ENCODE measurements around the gene SYNJ2.

Gene SYNJ2

DNA sequence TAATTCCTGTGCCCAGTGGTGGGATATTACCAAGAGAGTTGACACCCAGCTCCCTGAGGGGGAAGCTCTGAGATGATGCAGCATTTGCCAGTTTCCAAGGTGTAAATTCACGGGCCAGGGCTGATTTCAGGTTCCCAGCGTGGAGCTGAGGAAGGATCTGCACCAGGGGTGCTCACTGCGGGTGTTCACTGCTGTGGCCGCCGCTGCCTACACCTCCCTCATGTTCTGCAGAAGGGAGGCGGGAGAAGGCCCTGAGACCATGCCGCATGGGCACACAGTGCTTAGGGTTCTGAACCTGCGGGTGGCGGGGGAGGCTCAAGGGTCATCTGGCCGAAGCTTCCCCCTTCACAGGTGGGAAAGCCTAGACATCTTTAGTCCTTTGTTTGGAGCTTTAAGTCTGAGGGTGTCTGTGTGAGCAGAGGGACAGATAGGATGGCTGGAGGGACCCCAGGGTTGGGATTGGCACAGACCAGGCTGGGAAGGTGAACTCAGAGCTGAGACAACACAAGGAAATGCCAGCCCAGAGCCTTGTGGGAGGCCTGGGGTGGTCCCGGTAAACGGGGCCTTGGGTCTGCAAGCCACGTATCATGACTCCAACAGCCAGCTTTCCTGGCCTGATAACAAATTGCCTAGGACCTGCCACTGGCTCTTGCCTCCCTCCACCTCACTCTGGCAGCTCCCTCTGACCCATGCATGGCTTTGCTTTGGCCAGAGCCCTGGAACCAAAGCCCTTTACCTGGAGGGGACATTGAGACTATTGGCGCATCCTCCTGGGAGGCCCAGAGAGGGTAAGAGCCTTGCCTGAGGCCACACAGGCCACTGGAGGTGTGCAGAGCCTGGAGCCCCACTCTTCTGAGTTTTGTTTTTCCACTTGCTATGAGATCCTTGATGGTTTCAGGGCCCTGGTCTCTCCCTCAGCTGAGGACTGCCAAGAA lies 40.4 kb downstream of the SYNJ2 start:
- Histone ChIP-seq H3K27me3 (ENCODE audit: control insufficient read depth in 1 of 2, insufficient read depth in 2 of 2, low read length in 2 of 2) (no peaks in the 10 kb centered on the region), H3K36me3 (ENCODE audit: insufficient read depth, low read length) (peaks cover 5% of the 10 kb centered on the region), H3K27ac (ENCODE audit: low read depth, low read length) (no peak overlapping the region), H3K9ac (ENCODE audit: low read length) (no peak overlapping the region), H3K4me1 (ENCODE audit: insufficient read depth, low read length) (peaks cover 31% of the 10 kb centered on the region), H3K9me3 (ENCODE audit: low read length) (no peaks in the 10 kb centered on the region), H3K4me3 (ENCODE audit: low read depth in 1 of 2, low read length in 2 of 2) (no peak overlapping the region)

DNA sequence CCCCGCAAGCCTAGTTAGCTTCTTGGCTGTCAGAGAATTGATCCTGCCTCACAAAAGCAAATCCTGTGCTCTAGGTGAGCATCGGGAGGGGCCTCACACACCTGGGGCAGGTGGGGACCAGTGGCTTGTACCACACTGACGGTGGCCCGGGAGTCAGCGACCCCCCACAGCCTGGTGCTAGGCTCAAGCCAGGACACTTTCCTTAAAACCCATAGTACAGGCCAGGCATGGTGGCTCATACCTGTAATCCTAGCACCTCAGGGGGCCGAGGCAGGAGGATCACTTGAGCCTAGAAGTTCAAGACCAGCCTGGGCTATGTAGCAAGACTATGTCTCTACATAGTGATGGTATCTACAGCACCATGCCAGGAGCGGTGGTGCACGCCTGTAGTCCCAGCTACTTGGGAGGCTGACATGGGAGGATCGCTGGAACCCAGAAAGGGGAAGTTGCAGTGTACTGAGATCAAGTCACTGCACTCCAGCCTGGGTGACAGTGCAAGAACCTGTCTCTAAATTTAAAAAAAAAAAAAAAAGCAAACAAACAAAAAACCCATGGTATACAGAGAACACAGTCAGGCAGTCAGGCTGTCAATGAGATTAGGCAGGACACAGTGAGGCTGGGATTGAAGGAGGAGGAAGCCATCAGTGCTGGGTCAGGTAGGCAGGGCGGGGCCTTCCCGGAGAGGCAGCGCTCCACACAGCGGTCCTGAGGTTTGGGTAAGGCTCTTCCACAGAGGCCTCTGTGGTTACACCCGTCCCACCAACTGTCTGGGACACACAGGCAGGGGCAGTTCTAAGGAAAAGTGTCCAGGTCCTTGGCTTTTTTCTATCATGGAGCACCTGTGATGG lies 41.3 kb downstream of the SYNJ2 start:
- Histone ChIP-seq H3K36me3 (ENCODE audit: insufficient read depth, low read length) (peaks cover 5% of the 10 kb centered on the region), H3K27me3 (ENCODE audit: control insufficient read depth in 1 of 2, insufficient read depth in 2 of 2, low read length in 2 of 2) (no peaks in the 10 kb centered on the region), H3K4me3 (ENCODE audit: low read depth in 1 of 2, low read length in 2 of 2) (no peak overlapping the region), H3K9ac (ENCODE audit: low read length) (no peak overlapping the region), H3K27ac (ENCODE audit: low read depth, low read length) (no peak overlapping the region), H3K4me1 (ENCODE audit: insufficient read depth, low read length) (peaks cover 38% of the 10 kb centered on the region), H3K9me3 (ENCODE audit: low read length) (no peaks in the 10 kb centered on the region)

DNA sequence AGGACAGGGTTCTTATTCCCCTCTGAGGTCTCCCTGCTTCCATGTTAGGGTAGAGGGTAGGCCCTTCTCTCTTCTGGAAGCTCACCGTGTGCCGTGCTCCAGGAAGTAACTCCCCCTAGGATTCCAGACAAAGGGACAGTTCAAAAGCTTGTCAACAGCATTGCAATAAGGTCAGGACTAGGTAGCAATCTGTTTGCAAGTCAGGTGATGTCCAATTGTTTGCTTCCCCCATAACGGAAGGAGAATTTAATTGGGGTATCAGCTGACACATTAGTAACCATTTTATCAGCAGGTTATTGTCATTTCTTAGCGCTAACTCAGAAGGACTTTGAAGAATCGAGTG lies 41.9 kb downstream of the SYNJ2 start:
- Histone ChIP-seq H3K9ac (ENCODE audit: low read length) (no peak overlapping the region), H3K4me3 (ENCODE audit: low read depth in 1 of 2, low read length in 2 of 2) (no peak overlapping the region), H3K27ac (ENCODE audit: low read depth, low read length) (no peak overlapping the region), H3K27me3 (ENCODE audit: control insufficient read depth in 1 of 2, insufficient read depth in 2 of 2, low read length in 2 of 2) (no peaks in the 10 kb centered on the region), H3K4me1 (ENCODE audit: insufficient read depth, low read length) (peaks cover 38% of the 10 kb centered on the region), H3K9me3 (ENCODE audit: low read length) (no peaks in the 10 kb centered on the region), H3K36me3 (ENCODE audit: insufficient read depth, low read length) (peaks cover 5% of the 10 kb centered on the region)

DNA sequence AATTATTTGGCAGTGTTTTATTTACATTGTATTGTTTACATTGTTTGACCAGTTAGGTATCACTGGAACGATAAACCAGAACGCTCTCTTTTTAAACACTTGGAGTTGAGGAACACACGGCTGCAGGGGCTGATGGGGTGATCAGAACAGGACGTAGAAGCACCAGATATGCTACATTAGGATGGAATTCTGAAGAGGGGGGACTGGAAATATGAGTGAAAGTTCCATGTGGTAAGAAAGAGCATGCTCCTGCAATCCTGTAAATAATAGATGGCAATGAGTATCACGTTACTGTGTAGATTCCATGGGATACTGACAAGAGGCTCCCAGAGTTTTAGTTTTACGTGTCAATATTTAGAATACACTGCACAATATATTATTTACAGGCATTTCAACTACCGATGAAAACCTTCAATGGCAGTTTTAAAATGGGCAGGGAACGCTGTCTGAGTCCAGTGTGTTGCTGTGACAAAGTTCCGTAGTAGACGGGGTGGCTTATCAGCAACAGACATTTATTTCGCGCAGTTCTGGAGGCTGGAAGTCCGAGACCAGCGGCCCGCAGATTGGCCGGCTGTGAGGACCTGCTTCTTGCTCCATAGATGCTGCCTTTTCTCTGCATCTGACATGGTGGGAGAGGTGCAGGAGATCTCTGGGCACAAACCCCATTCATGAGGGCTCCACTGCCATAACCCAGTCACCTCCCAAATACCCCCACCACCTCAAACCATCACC lies 43.1 kb downstream of the SYNJ2 start:
- H3K27ac ChIP-seq (ENCODE audit: low read depth, low read length) = no peak overlapping the region
- H3K36me3 ChIP-seq (ENCODE audit: insufficient read depth, low read length) = peaks cover 5% of the 10 kb centered on the region
- no peaks in the 10 kb centered on the region for H3K27me3 ChIP-seq (ENCODE audit: control insufficient read depth in 1 of 2, insufficient read depth in 2 of 2, low read length in 2 of 2)
- no peaks in the 10 kb centered on the region for H3K9me3 ChIP-seq (ENCODE audit: low read length)
- H3K4me3 ChIP-seq (ENCODE audit: low read depth in 1 of 2, low read length in 2 of 2) = no peak overlapping the region
- no peak overlapping the region for H3K9ac ChIP-seq (ENCODE audit: low read length)
- peaks cover 29% of the 10 kb centered on the region for H3K4me1 ChIP-seq (ENCODE audit: insufficient read depth, low read length)

DNA sequence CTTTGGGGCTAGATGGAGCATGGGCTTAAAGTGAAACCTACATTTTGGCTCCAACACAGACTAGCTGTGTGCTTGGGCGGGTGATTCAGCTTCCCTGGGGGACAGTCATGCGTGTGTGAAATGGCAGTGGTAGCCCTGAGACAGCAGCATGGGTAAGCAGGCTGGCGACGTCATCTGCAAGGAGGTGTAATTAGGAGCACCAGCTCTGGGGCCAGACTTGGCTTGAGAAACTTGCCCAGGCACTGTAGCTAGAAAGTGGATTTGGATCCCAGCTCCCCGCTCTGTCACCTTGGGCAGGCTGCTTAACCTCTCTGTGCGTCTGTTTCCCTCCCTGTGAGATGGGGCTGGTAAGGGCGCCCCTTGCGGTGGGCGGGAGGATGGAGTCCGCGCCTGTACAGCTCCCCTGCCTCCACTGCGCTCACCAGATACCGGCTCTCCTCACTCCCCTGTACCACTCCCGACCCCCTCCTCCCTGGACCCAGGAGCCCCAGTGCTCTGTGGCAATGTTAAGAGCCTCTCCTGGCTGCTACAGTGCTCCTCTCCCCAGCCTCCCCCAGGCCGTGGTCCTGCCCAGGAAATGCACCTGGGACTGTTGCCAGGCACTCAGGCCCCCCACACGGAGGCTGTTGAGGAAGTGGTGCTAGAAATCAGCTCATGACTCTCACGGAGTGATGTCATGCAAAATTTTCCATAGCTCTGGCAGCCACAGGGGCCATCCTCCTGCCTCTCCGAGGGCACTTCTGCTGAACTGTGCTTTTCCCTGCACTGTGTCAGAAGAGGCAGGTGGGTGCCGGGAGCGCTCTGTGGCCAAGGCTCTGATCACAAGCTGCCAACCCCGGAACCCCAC lies 44.6 kb downstream of the SYNJ2 start:
- Histone ChIP-seq H3K4me1 (ENCODE audit: insufficient read depth, low read length) (peaks cover 29% of the 10 kb centered on the region), H3K27ac (ENCODE audit: low read depth, low read length) (peak overlapping the region; percentile 50), H3K9ac (ENCODE audit: low read length) (peak overlapping the region; percentile 33), H3K27me3 (ENCODE audit: control insufficient read depth in 1 of 2, insufficient read depth in 2 of 2, low read length in 2 of 2) (no peaks in the 10 kb centered on the region), H3K36me3 (ENCODE audit: insufficient read depth, low read length) (no peaks in the 10 kb centered on the region), H3K4me3 (ENCODE audit: low read depth in 1 of 2, low read length in 2 of 2) (peak overlapping the region in 1 of 2 donors; percentile 32), H3K9me3 (ENCODE audit: low read length) (no peaks in the 10 kb centered on the region)

DNA sequence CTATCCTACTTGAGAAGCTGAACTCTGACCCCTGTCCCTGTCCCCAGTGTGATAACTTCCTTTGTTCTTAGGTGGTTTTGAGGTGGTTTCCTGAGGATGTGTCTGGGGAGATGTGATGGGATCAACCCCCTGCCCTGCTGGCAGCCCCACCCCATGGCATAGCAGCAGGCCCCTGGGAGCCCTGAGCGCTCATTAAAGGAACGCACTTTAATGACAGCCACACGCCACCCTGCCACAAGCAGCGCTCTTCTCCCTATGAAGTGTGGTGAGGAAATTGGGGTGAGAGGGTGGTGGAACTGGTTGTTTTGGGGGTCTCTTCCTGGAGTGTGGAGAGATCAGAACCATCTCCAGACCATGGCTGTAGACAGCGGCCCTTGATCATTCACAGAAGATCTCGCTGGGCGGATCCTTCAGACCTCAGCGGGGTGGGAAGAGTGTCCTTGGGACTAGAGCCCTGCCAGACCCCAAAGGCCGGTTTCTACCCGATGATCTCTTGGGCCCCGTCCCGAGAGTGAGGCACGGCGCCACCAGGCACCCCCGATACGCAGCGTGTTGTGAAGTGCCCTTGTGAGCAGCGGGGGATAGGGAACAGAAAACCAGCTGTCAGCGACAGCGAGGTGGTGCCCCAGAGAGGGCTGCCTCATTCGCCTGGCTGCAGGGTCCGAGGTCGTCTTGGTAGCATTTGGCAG lies 45.4 kb downstream of the SYNJ2 start:
- peak overlapping the region; percentile 50 for H3K27ac ChIP-seq (ENCODE audit: low read depth, low read length)
- peak overlapping the region in 1 of 2 donors; percentile 4 for H3K4me3 ChIP-seq (ENCODE audit: low read depth in 1 of 2, low read length in 2 of 2)
- H3K36me3 ChIP-seq (ENCODE audit: insufficient read depth, low read length) = no peaks in the 10 kb centered on the region
- peaks cover 29% of the 10 kb centered on the region for H3K4me1 ChIP-seq (ENCODE audit: insufficient read depth, low read length)
- H3K9me3 ChIP-seq (ENCODE audit: low read length) = no peaks in the 10 kb centered on the region
- no peaks in the 10 kb centered on the region for H3K27me3 ChIP-seq (ENCODE audit: control insufficient read depth in 1 of 2, insufficient read depth in 2 of 2, low read length in 2 of 2)
- H3K9ac ChIP-seq (ENCODE audit: low read length) = peak overlapping the region; percentile 33

DNA sequence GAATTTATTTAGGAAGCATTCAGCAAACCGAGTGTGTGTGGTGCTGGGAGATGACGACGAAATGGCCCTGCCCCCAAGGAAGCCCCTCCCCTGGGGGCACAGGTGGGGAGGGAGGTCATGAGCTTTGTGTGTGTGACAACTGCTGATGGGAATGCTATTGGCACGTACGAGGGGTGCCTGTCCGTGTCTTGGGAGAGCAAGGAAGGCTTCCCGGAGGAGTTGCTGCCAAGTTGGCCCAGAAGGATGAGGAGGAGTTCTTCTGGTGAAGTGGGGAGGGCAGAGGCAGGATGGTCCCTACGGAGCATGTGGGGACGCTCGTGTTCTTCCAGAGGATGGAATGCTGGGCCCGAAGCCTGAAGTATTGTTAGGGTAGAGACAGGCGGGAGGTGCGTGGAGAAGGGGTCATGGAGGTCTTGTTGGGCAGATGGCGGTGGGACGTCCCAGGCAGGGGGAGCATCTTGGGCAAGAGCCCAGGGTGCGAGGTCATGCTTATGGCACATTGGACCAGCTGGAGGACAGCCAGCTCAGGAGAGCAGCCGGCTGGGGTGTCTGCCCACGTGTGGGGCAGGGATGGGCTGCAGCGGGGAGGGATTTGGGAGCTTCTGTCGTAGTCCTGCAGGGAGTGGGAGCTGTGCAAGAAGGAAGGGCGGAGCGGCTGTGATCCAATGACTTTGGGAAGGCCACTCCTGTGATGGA lies 46.1 kb downstream of the SYNJ2 start:
- no peak overlapping the region for H3K4me3 ChIP-seq (ENCODE audit: low read depth in 1 of 2, low read length in 2 of 2)
- H3K9ac ChIP-seq (ENCODE audit: low read length) = no peak overlapping the region
- no peak overlapping the region for H3K27ac ChIP-seq (ENCODE audit: low read depth, low read length)

DNA sequence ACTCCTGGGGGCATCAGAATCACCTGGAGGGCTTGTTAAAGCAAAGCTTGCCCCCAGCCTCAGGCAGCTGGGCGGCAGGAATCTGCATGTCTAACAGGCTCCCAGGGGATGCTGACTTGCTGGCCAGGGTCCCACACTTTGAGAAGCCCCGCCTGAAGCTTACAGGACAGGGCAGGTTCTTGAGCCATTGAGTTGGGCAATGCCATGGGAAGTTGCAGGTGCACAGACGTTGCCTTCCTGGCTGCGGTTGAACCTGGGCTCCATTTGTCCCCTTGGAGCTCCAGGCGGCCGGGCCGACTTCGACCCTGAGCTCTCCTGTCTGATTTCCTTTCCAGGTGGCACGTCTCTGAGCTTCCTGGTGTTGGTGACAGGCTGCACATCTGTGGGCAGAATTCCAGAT lies 46.8 kb downstream of the SYNJ2 start:
- no peak overlapping the region for H3K27ac ChIP-seq (ENCODE audit: low read depth, low read length)
- H3K4me1 ChIP-seq (ENCODE audit: insufficient read depth, low read length) = peaks cover 34% of the 10 kb centered on the region
- no peak overlapping the region for H3K4me3 ChIP-seq (ENCODE audit: low read depth in 1 of 2, low read length in 2 of 2)
- no peaks in the 10 kb centered on the region for H3K27me3 ChIP-seq (ENCODE audit: control insufficient read depth in 1 of 2, insufficient read depth in 2 of 2, low read length in 2 of 2)
- H3K9ac ChIP-seq (ENCODE audit: low read length) = no peak overlapping the region
- no peaks in the 10 kb centered on the region for H3K9me3 ChIP-seq (ENCODE audit: low read length)
- H3K36me3 ChIP-seq (ENCODE audit: insufficient read depth, low read length) = no peaks in the 10 kb centered on the region

More for the DNA sequence above, 46.1 kb downstream of the SYNJ2 start:
- H3K9me3 ChIP-seq (ENCODE audit: low read length) = no peaks in the 10 kb centered on the region
- peaks cover 29% of the 10 kb centered on the region for H3K4me1 ChIP-seq (ENCODE audit: insufficient read depth, low read length)
- no peaks in the 10 kb centered on the region for H3K27me3 ChIP-seq (ENCODE audit: control insufficient read depth in 1 of 2, insufficient read depth in 2 of 2, low read length in 2 of 2)
- H3K36me3 ChIP-seq (ENCODE audit: insufficient read depth, low read length) = no peaks in the 10 kb centered on the region

DNA sequence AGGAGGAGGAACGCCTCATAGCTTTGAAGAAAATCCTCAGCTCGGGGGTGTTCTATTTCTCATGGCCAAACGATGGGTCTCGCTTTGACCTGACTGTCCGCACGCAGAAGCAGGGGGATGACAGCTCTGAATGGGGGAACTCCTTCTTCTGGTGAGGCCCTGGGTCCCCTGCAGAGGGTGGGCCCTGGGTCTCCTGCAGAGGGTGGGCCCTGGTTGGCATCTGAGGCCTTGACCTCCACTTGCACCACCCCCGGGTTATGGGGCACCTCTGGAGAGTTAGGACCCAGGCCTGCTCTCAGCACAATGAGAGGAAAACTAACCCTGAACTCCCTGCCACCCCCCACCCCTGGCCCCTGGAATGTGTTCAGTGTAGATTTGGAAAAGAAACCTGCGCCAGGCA lies 47.2 kb downstream of the SYNJ2 start:
- H3K27ac ChIP-seq (ENCODE audit: low read depth, low read length) = no peak overlapping the region
- H3K36me3 ChIP-seq (ENCODE audit: insufficient read depth, low read length) = no peaks in the 10 kb centered on the region
- H3K4me1 ChIP-seq (ENCODE audit: insufficient read depth, low read length) = peaks cover 34% of the 10 kb centered on the region
- no peaks in the 10 kb centered on the region for H3K27me3 ChIP-seq (ENCODE audit: control insufficient read depth in 1 of 2, insufficient read depth in 2 of 2, low read length in 2 of 2)
- no peaks in the 10 kb centered on the region for H3K9me3 ChIP-seq (ENCODE audit: low read length)
- H3K9ac ChIP-seq (ENCODE audit: low read length) = no peak overlapping the region
- H3K4me3 ChIP-seq (ENCODE audit: low read depth in 1 of 2, low read length in 2 of 2) = no peak overlapping the region
